ENCODE measurements around the gene PLN.

- no peak for TF ChIP-seq MAX (CRISPR knock-in tag; IDR thresholded peaks at IDR 0.05)
- TF ChIP-seq CTCF (IDR thresholded peaks at IDR 0.05): no peak
Observed at GRCh38 chr6:118603372-118603771, 55.3 kb downstream of the PLN start.

All from WTC11 (cell line).